HL-60 (cell line): ENCODE data around the gene SCN3A.

Experiments
- DNase-seq, 2 experiments: peaks; one replicate each; pipeline ENCODE4 v3.0.0-alpha.2; 2010 to 2020; ENCODE audit warnings: low read depth in 1 of 2, low spot score in 1 of 2
- H3K27ac ChIP-seq: fragments of 250-450 bp; sonication (Bioruptor Pico); replicated peaks from 2 replicates; pipeline ENCODE4 v1.5.1; 2020; ENCODE audit warnings: mild to moderate bottlenecking, moderate library complexity
- H3K27me3 ChIP-seq: fragments of 250-450 bp; sonication (Bioruptor Pico); 2 replicates; pipeline ENCODE4 v1.5.1; 2021; ENCODE audit warnings: mild to moderate bottlenecking, moderate library complexity; ENCODE audit not compliant: insufficient read depth, poor library complexity, severe bottlenecking
- H3K4me3 ChIP-seq: replicated peaks from 2 replicates; pipeline ENCODE4 v1.5.1; 2011; ENCODE audit warnings: mild to moderate bottlenecking, control low read depth, low read length; ENCODE audit not compliant: insufficient read depth
- GABPA ChIP-seq: IDR thresholded peaks from 2 replicates; pipeline ENCODE4 v1.6.1; 2012; ENCODE audit warnings: low read depth
- POLR2AphosphoS5 ChIP-seq: IDR thresholded peaks from 2 replicates; pipeline ENCODE4 v1.6.1; 2012; ENCODE audit warnings: low read depth
- REST ChIP-seq: IDR thresholded peaks from 2 replicates; pipeline ENCODE4 v1.6.1; 2012; ENCODE audit warnings: low read depth; ENCODE audit not compliant: insufficient replicate concordance
- SPI1 ChIP-seq: IDR thresholded peaks from 2 replicates; pipeline ENCODE4 v1.6.1; 2012; ENCODE audit warnings: low read depth, mild to moderate bottlenecking, borderline replicate concordance
- long read RNA-seq: library from polyadenylated mRNA; unstranded; transcript quantifications from one replicate; pipeline ENCODE4 v2.0.0, GENCODE V29; 2020
- TF ChIP-seq, protein P1 (sequence below): IDR thresholded peaks from one replicate; pipeline ENCODE4 v1.5.1; 2011; ENCODE audit warnings: low read length, control low read depth, inconsistent platforms; ENCODE audit not compliant: insufficient read depth

Gene SCN3A
- long read RNA-seq, partial matches to known transcripts = 0 of 1 reads
- long read RNA-seq, other reads (novel, unspliced or antisense) = 1 of 1 reads

GRCh38 chr2:165203689-165204559 lies at the start of gene SCN3A:
TSS of gene SCN3A (minus strand) at chr2:165204050. CDS start at chr2:165176394, 27,656 bp downstream.
- Histone ChIP-seq H3K27me3 (no peaks in the 10 kb centered on the region), H3K27ac (no peak within 1 kb of the TSS), H3K4me3 (no peak within 1 kb of the TSS)
- TF ChIP-seq POLR2AphosphoS5 = no peak
- TF ChIP-seq, protein P1, sequence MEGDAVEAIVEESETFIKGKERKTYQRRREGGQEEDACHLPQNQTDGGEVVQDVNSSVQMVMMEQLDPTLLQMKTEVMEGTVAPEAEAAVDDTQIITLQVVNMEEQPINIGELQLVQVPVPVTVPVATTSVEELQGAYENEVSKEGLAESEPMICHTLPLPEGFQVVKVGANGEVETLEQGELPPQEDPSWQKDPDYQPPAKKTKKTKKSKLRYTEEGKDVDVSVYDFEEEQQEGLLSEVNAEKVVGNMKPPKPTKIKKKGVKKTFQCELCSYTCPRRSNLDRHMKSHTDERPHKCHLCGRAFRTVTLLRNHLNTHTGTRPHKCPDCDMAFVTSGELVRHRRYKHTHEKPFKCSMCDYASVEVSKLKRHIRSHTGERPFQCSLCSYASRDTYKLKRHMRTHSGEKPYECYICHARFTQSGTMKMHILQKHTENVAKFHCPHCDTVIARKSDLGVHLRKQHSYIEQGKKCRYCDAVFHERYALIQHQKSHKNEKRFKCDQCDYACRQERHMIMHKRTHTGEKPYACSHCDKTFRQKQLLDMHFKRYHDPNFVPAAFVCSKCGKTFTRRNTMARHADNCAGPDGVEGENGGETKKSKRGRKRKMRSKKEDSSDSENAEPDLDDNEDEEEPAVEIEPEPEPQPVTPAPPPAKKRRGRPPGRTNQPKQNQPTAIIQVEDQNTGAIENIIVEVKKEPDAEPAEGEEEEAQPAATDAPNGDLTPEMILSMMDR = peak; percentile 2
- no peak for DNase-seq

GRCh38 chr2:165253178-165253577 lies 49.3 kb upstream of the SCN3A start:
- Histone ChIP-seq H3K4me3 (no peak overlapping the region), H3K27ac (no peak overlapping the region), H3K27me3 (no peaks in the 10 kb centered on the region)
- no peak for DNase-seq
- TF ChIP-seq REST (no peak), GABPA (no peak)

DNA sequence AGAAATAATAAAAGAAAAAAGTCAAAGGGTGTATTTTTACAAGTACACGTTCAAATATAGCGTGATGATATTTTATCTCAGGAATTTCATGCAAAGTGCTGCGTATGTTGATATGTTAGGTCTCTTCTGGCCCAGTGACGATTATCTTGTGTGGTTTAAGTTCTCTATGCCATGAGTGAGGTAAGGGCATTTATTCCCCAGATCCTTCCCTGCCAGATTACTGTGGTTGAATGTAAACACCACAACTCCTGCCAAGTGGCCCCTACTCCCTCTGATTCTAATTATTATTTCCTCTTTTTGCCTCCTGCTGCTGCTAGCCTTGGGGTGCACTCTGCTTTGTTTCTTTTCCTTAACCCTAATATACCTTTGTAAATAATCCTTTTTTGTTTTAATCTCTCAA lies 47.5 kb upstream of the SCN3A start:
- no peak for DNase-seq
- Histone ChIP-seq H3K4me3 (no peak overlapping the region), H3K27me3 (no peaks in the 10 kb centered on the region), H3K27ac (no peak overlapping the region)
- TF ChIP-seq SPI1 (no peak), REST (no peak), POLR2AphosphoS5 (no peak), GABPA (no peak)
- TF ChIP-seq, protein P1 = no peak

GRCh38 chr2:165248238-165248637 lies 44.4 kb upstream of the SCN3A start:
- no peak for DNase-seq
- TF ChIP-seq, protein P1 = no peak
- TF ChIP-seq SPI1 (no peak), GABPA (no peak), REST (no peak), POLR2AphosphoS5 (no peak)
- Histone ChIP-seq H3K4me3 (no peak overlapping the region), H3K27me3 (no peaks in the 10 kb centered on the region), H3K27ac (no peak overlapping the region)
